GM18508 (cell line): ENCODE data around the gene FOXP1.
A peak's percentile ranks its signal among the peaks of the same experiment; 100 is the strongest.
"Not testable (repeated sequence)": the region's sequence is repeated elsewhere in the genome, so short reads cannot be mapped to it uniquely, and the experiment has no call there.

Experiments
- ATAC-seq: cut with Tn5 transposase; IDR thresholded peaks from one replicate; pipeline ENCODE4 v1.9.1; 2021; ENCODE audit warnings: moderate number of reproducible peaks; ENCODE audit not compliant: insufficient read depth, unreplicated experiment

FOXP1 gene

DNA sequence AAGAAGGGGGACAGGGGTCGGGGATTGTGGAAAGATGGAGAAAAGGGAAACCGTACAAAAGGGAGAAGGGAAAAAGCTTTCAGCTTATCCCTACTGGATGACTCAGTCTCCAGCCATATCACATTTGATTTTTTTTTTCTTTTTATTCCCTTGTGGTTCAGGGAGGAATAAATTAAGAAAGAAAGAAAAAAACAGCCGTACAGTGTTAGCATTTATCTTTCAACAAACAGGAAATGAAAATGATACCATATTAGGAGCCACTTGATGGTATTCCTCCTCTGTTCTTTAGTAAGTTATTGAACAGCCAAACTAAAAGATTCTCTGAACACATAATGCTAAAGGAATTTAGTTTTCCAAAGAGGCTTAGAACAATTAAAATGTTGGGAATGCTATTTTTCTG lies 594.4 kb downstream of the FOXP1 start:
- ATAC-seq, result no peak

DNA sequence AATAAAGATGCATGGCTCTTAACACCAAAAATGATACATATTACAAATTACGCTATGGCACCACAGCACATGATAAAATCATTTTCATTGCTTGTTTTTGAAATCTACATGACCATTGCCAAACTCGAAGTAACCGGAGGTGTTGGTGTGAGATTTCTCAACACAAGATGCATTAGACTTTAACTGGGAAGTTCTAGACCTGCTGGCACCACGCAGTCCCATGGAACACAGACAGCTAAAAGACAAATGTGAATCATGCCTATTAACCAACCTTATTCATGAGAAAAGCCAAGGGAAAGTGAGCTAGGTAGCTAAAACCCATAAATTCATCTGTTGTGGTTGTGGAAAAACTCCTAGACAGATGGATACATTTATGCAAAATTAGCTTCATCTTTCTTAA lies 595.4 kb downstream of the FOXP1 start:
- ATAC-seq, result no peak

DNA sequence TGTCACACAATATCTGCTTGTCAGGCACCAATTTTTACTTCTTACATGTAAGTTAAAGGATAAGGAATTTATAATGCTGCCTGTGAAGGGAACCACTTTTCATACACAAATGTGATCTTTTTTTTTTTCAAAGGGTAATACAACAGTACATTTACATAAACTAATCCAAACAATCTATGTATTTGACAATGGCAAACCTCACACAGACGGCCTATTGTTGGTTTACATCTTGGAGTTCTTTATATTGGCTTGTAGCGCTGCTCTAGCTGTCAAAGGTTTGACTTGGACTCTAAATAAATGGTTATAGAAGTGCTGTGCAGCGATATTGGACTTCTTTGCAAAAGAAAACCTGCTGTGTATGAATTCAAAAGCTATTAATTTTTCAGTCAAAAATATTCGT lies 598.0 kb downstream of the FOXP1 start:
- ATAC-seq, result no peak

DNA sequence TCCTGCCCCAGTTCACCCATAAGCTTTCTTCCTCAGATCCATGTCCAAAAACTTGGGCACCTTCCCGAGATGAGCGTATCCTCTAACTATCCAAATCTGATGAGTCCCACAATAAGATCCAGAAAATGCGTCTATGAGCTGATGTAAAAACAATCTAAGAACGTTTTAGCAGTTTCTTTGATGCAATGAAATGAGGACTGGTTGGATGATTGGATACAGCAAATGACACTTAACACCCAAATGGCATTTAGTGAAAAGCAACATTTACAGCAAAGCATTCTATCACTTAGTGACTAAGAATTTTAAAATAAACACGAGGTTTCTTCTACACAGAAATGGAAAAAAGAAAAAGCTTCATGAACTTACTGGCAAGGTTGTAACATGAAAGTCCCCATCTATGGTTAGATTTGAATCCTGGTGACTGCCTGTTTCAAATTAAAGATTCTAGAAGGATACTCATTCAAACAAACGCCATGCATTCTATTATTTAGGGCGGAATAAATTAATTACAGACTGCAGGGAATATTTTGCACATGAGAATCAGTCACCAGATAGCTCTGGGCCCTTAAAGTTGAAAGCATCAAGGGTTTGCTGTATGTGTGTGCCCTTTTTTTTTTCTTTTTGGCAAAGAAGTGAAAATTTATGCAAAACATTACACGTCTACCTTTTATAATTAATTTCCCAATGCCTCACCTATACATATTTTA lies 598.6 kb downstream of the FOXP1 start:
- no peak for ATAC-seq

DNA sequence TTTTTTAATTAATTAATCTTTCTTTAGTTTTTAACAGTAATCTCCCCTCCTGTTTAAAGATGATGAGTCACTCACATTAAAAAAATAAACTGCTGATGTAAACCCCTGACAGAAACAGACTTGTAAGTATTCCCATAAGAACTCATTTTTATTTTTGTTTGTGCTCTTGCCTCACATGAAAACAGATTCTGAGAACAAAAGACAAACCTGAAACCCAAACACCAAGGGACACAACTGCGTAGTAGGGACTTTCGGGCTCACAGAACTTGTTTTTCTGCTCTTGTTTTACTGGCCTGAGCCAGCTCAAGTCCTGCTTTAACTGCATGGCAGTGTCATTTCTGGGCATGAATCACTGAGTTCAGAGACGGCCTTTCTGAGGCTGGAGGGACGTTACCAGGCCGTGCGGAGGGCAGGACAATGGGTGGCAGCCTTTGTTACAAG lies 600.8 kb downstream of the FOXP1 start:
- peak; percentile 55 for ATAC-seq

DNA sequence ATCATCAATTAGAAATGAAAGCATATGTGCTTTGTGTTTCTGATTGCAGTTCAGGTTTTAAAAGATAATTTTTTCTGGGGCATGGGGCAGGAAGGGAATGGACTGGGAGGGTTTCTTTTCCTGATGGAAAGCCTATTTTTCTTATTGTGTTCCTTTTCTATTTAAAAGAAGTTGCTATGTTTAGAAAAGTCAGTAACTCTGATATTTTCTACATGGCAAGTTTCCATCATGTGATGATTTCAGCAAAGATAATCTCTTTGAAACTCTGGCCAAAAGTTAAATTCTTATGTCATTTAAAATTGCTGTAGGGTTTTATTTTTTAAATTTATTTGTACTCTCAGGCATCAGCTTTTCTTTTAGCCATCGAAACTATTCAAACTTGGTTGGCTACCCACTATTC lies 601.2 kb downstream of the FOXP1 start:
- ATAC-seq, result no peak

DNA sequence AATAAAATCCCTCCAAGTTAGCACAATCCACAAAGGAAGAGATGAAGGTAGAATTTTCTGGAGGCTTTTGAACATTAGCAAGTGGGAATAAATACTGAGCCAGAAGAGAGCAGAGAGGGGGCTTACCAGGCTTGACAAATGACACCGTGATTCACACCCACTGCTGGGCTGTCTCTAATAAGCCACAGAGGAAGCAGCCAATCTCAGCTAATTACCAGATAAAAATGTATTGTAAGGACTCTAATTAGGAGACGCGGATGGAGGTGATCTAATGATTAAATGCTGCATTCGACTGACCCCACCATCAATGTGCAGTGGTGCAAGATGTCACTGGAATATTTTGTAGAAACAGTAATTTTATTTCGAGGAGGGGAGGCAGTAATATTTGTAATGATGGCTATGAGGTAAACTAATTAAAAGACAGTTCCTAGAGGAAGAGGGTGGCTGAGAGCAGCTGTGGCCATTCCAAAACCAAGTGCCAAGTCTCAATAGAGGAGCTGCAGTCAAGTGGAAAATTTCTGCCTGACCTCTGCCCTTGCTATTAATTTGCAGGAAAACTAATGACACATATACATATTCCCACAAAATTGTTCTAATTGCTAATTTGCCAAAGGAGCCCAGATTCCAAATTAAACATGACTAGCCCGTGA lies 602.2 kb downstream of the FOXP1 start:
- ATAC-seq, result no peak

DNA sequence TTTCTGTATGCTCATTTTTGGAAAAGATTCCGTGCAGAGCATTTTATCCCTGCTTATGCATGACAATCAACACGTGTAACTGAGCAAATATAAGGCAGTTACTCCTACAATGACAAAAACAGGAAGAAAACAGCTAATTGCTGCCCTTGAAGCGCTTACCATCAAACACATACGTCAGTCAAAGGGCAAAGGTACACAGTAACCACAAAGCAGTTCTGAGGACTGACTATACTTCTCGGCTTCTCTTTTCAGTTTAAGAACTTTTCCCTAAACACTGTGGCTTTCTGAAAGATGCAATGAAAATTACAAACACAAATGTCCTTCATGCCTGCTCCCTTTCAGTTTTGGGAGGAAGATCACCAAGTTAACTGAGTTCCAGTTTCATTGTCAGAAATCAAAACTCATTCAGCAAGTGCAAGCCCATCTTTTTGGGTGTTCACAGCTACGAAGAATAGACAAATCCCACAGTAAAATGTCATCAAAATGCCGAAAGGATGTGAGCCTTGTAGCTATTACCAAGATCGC lies 602.8 kb downstream of the FOXP1 start:
- ATAC-seq, result no peak

DNA sequence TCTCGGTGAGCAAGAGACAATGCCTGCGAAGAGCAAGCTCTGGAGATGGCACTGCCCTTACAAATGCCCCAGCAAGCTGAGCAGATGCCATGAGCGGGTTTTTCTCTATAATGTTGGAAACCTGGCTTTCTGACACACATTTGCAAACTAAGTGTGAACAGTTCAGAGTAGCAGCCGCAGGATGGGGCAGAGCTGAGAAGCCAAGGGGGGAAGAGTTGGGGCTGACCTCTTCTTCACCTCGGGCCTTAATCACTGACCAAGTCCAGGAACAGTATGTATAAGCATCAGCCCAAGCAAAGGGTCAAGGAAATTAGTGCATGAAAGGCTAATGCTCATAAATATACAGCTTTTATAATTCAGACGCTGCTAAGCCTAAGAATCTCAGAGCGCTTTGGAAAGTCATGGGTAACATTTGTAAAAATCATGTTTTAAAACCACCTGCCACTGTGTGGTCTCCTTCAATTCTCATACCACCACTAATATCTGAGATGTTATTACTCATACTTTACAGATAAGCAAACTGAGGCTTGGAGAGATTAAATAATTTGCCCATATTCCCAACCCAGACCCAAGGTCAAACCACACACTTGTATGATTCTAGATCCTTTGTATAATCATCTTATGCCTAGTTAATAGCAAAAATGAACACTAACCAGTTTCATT lies 603.4 kb downstream of the FOXP1 start:
- no peak for ATAC-seq

DNA sequence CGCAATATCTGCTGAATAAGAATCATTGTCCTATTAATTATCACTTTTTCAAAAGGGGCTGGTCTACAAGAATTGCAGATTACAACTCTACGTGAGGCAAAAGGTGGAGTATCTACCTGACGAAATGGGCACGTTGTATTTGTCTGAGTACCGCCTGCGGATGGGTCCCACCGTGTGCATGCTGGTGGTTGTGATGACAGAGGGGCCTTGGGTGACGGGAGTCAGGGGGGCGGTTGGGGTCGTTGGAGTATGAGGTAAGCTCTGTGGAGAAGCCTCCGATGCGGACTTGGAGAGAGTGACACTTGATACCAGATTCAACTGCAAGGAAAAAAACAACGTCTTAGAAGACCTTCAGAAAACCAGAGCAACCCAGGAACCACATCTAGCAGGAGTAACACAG lies 605.8 kb downstream of the FOXP1 start:
- ATAC-seq, result no peak

DNA sequence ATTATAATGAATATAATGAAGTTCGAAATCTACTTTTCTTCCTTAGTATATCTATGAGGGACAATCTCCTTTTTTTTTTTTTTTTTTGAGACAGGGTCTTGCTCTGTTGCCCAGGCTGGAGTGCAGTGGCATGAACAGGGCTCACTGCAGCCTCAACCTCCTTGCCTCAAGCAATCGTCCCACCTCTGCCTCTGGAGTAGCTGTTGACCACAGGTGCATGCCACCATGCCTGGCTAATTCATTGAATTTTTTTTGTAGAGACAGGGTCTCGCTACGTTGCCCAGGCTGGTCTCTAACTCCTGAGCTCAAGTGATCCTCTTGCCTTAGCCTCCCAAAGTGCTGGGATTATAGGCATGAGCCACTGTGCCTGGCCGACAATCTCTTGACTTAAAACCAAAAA lies 607.5 kb downstream of the FOXP1 start:
- ATAC-seq, result not testable (repeated sequence)

DNA sequence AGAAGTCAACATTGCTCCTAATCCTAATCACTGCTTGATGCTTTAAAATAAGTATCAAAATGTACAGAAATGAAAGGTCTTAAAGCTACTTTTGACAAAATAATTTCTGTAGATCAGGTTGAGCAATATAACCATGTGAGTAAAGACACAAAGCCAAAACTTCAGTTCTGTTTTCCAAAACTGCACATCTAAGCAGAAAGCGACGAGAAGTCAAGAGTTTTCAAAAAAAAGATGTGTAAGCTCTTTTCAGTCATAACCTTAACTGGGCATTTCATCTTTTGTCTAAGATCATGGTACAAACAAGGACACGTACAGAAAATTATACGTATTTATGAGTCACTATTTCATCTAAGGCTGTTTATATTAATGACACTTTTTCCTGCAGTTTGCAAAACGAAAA lies 608.8 kb downstream of the FOXP1 start:
- ATAC-seq, result no peak

DNA sequence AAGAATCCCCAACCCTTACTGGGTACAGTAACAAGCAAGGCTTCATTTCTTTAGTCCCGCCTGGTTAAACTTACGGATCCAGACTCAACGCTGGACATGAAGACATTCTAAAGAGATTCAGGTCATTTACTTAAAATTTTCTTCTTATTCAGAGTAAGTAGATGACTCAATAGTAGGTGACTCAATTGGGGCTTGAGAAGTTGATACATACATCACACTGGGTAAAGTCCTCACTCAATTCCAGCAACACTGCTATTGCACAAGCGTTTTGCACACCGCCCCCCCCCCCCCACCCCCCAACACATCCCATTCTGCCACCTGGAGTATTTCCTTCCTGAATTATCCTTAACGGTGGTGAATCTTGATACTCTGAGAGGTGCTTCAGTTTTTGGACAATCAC lies 610.0 kb downstream of the FOXP1 start:
- ATAC-seq, result no peak

DNA sequence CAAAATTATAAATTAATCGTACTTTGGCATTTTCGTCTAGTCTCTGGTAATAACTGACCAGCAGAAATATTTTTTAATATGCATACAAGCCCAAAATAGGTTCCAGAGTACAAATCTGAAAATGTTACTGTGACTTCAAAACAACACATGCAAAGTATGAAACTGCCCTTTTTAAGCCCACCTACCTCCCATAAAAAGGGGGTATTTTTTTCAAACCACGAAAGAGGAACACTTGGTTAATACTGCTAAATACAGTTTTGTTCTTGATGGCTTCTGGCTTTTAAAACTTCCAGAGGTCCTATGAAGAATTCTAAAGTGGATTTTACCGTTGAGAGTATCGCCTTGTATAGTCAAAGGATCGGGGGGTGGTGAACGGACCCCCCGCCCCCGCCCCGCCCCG lies 610.7 kb downstream of the FOXP1 start:
- ATAC-seq, result no peak

DNA sequence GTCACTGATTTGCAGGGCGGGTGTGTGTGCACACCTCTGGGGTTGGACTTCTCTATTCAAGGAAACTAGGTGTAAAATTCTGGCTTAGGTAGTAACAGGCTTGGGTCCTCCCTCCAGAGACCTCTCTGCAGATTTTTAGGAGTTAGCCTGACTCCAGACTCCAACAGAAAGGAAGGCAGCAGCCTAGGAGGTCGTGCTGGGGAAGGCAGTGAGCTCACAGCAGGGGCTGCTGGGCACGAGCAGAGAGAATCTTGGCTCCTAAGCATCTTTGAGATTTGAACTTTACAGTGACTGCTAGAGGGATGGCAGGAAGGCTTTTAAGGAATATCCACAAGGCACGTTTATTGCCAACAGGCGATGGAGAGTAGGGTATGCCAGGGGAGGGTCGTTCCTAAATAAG lies 612.6 kb downstream of the FOXP1 start:
- no peak for ATAC-seq

DNA sequence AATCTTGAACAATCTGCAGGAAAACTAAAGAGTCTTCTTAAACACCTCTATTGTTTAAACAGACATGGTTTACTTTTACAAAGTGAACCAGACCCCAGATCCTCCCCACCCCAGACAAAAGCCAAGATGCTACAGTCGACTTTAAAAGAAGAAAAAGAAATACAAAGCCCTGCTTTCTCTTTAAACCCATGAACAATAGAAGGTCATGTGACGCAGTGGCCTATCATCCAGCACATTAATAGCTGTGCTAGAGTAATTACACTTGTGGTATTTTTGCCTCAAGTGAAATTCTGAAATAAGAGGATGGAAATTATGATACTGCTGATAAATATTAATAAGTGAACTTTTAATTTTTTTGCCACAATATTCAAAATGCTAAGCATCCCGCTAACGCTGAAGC lies 613.4 kb downstream of the FOXP1 start:
- ATAC-seq, result no peak

DNA sequence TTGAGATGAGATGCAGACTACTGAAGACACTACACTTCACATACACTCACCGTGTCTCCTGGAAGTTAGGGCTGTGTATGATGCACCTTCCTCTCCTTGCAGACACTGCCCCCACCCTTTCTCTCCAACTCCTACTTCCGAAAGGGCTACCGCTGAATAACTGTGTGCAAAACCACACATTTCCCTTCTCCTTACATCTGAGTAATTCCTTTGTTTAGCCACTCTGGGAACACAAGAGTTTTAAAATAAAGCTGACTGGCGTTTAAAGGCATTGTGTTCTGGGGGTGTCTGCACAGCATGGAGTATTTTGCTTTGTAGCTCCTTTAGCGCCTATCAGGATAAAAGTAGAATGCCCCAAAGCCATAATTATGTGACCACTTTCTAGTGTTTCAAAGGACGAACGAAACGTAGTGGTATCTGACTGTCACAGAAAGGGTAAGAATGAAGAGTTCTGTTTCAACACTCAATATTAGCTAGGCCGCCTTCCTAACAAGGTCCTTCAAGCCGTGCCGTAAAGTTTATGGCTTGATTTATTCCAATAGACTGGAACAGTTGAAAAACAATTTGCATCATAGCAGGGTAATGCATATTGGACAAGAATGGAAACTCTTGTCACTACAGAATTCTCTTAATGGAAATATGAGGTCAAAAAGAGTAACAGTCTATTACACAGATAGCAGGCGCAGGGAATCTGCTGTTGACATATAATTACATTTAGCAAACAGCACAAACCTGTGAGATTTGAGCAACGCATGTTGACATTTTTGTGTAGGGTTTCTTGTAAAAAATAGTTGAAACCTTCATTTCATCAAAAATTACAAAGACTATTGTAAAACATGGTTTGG lies 619.9 kb downstream of the FOXP1 start:
- no peak for ATAC-seq

DNA sequence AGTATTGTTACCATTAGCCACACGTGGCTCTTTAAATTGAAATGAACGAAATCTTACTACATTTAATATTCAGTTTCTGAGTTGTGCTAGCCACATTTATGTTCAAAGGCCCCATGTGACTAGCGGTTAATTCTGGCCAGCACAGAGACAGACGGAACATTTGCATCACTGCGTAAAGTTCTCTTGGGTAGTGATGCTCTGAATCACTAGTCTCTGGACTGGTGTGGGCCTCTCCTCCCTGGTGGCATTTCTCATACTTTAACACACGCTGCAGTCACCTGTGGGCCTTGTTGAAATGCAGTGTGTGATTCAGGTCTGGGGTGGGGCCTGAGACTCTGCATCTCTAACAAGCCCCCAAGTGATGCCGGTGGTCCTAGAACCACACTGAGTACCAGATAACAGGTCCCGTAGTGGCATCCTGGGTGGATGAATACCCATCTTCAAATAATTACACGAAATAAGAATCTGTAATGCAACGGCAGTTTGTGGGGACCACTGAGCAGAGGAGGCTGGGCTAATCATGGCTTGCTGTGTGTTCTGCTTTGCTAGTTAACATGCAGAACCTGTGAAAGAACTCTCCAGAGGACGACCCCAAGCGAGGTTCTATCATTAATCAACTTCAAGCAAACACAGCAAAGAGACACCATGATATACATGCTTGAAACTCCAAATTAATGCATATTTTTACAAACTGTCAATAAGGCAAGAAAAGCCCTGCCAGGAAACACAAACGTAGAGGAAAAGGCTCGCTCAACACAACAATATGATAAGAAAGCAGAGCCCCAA lies 623.8 kb downstream of the FOXP1 start:
- ATAC-seq, result no peak

DNA sequence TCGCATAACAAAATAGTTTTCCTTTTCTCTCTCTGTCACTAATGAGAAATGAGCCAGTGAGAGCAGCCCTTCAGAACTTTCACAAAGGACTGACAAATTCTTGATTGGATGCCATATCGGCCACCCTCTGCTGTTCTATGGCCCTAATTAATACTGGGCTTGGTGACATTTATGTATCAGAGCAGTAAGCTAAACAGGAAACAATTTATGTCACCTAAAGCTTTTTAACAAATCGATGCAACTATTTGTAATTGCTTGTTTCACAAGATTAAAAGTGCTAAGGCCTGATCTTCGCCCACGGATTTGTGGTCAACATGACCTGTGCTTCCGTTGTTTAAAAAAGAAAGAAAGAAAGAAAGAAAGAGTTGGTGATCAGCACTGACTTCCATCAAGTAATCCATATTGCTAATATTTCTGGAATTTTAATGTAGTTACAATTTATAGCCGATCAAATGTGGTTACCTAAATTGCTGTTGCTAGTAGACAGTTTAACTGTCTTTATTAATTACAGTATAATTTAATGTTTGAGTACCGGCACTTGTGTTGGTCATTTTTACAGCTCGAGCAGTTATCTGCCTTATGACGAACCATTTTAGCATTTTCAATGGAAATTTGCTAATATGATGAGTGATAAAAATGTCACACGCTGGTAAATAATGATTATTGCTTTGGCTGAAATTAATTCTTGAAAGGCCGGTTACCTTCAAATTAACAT lies 631.3 kb downstream of the FOXP1 start:
- no peak for ATAC-seq
